Ascending aorta (tissue), 2 donors: ENCODE measurements around the gene XPNPEP1. TPM values are rescaled to one million over a fixed set of nuclear protein-coding genes. Genes with fewer than 3 reads are reported as not detected.

ENCODE experiments used
- DNase-seq, 2 donors: peaks; one replicate each; pipeline ENCODE4 v3.0.0-alpha.2; 2019; ENCODE audit warnings: low spot score in 2 of 2
- H3K27ac ChIP-seq, 2 donors: fragments of 200-600 bp; sonication (generic); one replicate each; pipeline ENCODE4 v1.5.1; 2016 to 2017; ENCODE audit warnings: mild to moderate bottlenecking in 1 of 2
- H3K27me3 ChIP-seq: fragments of 200-600 bp; sonication (generic); one replicate; pipeline ENCODE4 v1.5.1; 2017
- H3K36me3 ChIP-seq, 2 donors: fragments of 200-600 bp; sonication (generic); one replicate each; pipeline ENCODE4 v1.5.1; 2016
- H3K4me1 ChIP-seq, 2 donors: fragments of 200-600 bp; sonication (generic); one replicate each; pipeline ENCODE4 v1.5.1; 2016 to 2017; ENCODE audit warnings: mild to moderate bottlenecking in 1 of 2
- H3K4me3 ChIP-seq, 2 donors: fragments of 200-600 bp; sonication (generic); one replicate each; pipeline ENCODE4 v1.5.1; 2016 to 2017; ENCODE audit warnings: mild to moderate bottlenecking in 1 of 2
- H3K9me3 ChIP-seq, 2 donors: fragments of 200-600 bp; sonication (generic); one replicate each; pipeline ENCODE4 v1.5.1; 2016
- CTCF ChIP-seq, 3 experiments: fragments of 200-600 bp in 2 of 3; fragments of 450-650 bp in 1 of 3; sonication (generic) in 2 of 3; IDR thresholded peaks; one replicate each; pipeline ENCODE4 v1.5.1; 2016 to 2019; ENCODE audit warnings: antibody characterized with exemption in 3 of 3, mild to moderate bottlenecking in 1 of 3, moderate library complexity in 1 of 3
- intact Hi-C: fragments of 100-400 bp; cut with DNase I; formaldehyde crosslinking; loops from one replicate; pipeline ENCODE4 v1.15.1; 2023
- total RNA-seq: library from RNA; depleted of rRNA; stranded (reverse); fragments of >200 nt; gene quantifications from one replicate; pipeline ENCODE4 v1.1.0, GENCODE V29; 2016

Gene XPNPEP1
- total RNA-seq, 1 donor from 2014 or later = 212 TPM

GRCh38 chr10:109926061-109926745 lies 2.9 kb upstream of the XPNPEP1 start:
- DNase-seq = no peak
- no peak for TF ChIP-seq CTCF (IDR thresholded peaks at IDR 0.05)
- Histone ChIP-seq H3K9me3 (no peaks in the 10 kb centered on the region), H3K4me1 (peaks cover 3 to 10% of the 10 kb centered on the region in 2 donors), H3K4me3 (no peak overlapping the region), H3K27me3 (no peaks in the 10 kb centered on the region), H3K36me3 (no peaks in the 10 kb centered on the region), H3K27ac (no peak overlapping the region)
- intact Hi-C loops = loop anchor here (5.0 kb wide), 1 partner anchor 41 kb away; no protein-coding TSS in a partner anchor

- H3K36me3 ChIP-seq = no peaks in the 10 kb centered on the region
- no peaks in the 10 kb centered on the region for H3K9me3 ChIP-seq
- no peak for DNase-seq
- H3K27me3 ChIP-seq = no peaks in the 10 kb centered on the region
- intact Hi-C loops = loop anchor here (5.0 kb wide), 2 partner anchors 42 to 52 kb away; no protein-coding TSS in a partner anchor
- H3K27ac ChIP-seq = peak overlapping the region in 1 of 2 donors; percentile 50
- peaks cover 3 to 10% of the 10 kb centered on the region in 2 donors for H3K4me1 ChIP-seq
- H3K4me3 ChIP-seq = no peak overlapping the region
- no peak for TF ChIP-seq CTCF (IDR thresholded peaks at IDR 0.05)
These were observed 1.8 kb upstream of the XPNPEP1 start for GRCh38 chr10:109924967-109925620.

GRCh38 chr10:109924087-109924486 lies 776 bp upstream of the XPNPEP1 start:
- Histone ChIP-seq H3K36me3 (no peaks in the 10 kb centered on the region), H3K9me3 (no peaks in the 10 kb centered on the region), H3K27ac (peak overlapping the region in 1 of 2 donors; percentile 93), H3K4me3 (peak overlapping the region; percentile 94 to 97), H3K4me1 (peaks cover 3 to 10% of the 10 kb centered on the region in 2 donors), H3K27me3 (no peaks in the 10 kb centered on the region)
- intact Hi-C loops = loop anchor here (5.0 kb wide), 1 partner anchor 53 kb away; no protein-coding TSS in a partner anchor
- DNase-seq = no peak
- no peak for TF ChIP-seq CTCF (IDR thresholded peaks at IDR 0.05)

GRCh38 chr10:109922358-109922975 lies 844 bp downstream of the XPNPEP1 start:
- Histone ChIP-seq H3K27me3 (no peaks in the 10 kb centered on the region), H3K27ac (peak overlapping the region; percentile 93 to 98), H3K4me3 (peak overlapping the region; percentile 94 to 97), H3K4me1 (peaks cover 3 to 10% of the 10 kb centered on the region in 2 donors), H3K36me3 (no peaks in the 10 kb centered on the region), H3K9me3 (no peaks in the 10 kb centered on the region)
- no peak for DNase-seq
- intact Hi-C loops = loop anchor here (2.0 to 5.0 kb wide), 4 partner anchors 24 to 84 kb away; partner anchors contain the start of gene ADD3
- TF ChIP-seq CTCF (IDR thresholded peaks at IDR 0.05) = no peak

GRCh38 chr10:109920016-109920415 lies 3.3 kb downstream of the XPNPEP1 start:
- H3K4me3 ChIP-seq = no peak overlapping the region
- no peak for DNase-seq
- H3K9me3 ChIP-seq = no peaks in the 10 kb centered on the region
- intact Hi-C loops = loop anchor here (5.0 kb wide), 1 partner anchor 57 kb away; no protein-coding TSS in a partner anchor
- H3K27me3 ChIP-seq = no peaks in the 10 kb centered on the region
- H3K4me1 ChIP-seq = peaks cover 3 to 14% of the 10 kb centered on the region in 2 donors
- no peak overlapping the region for H3K27ac ChIP-seq
- H3K36me3 ChIP-seq = no peaks in the 10 kb centered on the region
- no peak for TF ChIP-seq CTCF (IDR thresholded peaks at IDR 0.05)
